ENCODE data around the gene TTBK2.

TTBK2 gene

DNA sequence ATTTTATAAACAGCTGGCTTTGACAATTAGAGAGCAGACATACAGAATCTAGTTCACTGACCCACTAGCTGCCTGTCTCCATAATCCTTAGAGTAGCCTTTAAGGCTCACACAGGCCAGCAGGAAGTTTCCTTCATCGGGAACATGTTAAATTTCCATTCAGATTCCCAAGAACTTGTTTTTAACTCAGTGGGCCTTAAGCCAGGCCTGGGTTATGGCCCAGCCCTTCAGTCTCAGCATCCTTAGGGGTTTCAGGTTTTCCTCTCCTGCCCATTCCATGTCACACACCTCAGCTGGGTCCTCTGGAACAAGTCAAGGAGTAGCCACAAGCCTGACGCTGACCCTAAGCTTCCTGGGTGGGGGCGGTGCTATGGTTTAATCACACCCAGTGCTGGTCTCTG lies 198.7 kb downstream of the TTBK2 start:
- Histone ChIP-seq H3K27me3 (ENCODE audit: control insufficient read depth in 2 of 2, insufficient read depth in 2 of 2, low read length in 2 of 2) (no peaks in the 10 kb centered on the region), H3K36me3 (ENCODE audit: control insufficient read depth in 2 of 2, insufficient read depth in 2 of 2, low read length in 2 of 2) (peaks cover 29 to 71% of the 10 kb centered on the region in 2 donors), H3K9me3 (ENCODE audit: control insufficient read depth in 2 of 2, low read length in 2 of 2) (no peaks in the 10 kb centered on the region), H3K4me1 (ENCODE audit: control insufficient read depth in 2 of 2, insufficient read depth in 2 of 2, low read length in 2 of 2) (no peaks in the 10 kb centered on the region), H3K9ac (ENCODE audit: low read depth in 1 of 2, low read length in 2 of 2) (no peak overlapping the region), H3K27ac (ENCODE audit: low read depth in 2 of 2, low read length in 2 of 2) (no peak overlapping the region), H3K4me3 (ENCODE audit: low read length in 2 of 2) (no peak overlapping the region)

DNA sequence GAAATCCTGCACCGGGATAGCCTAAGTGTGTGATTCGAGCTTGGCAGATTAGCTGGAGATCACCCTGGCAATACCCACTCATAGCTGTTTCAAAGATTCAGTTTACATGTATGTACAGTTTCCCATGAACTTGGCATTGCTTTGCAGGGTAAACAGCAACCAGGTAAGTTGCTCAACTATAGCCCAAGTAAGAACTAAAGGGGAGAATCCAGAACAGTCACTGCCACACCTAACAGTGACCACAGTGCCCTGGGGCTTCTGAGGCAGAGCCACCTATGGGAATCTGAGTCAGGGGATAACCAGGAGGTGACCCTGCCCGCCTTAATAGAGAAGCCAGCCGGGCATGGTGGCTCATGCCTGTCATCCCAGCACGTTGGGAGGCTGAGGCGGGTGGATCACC lies 199.6 kb downstream of the TTBK2 start:
- Histone ChIP-seq H3K27ac (ENCODE audit: low read depth in 2 of 2, low read length in 2 of 2) (no peak overlapping the region), H3K4me3 (ENCODE audit: low read length in 2 of 2) (no peak overlapping the region), H3K9ac (ENCODE audit: low read depth in 1 of 2, low read length in 2 of 2) (no peak overlapping the region), H3K4me1 (ENCODE audit: control insufficient read depth in 2 of 2, insufficient read depth in 2 of 2, low read length in 2 of 2) (no peaks in the 10 kb centered on the region), H3K27me3 (ENCODE audit: control insufficient read depth in 2 of 2, insufficient read depth in 2 of 2, low read length in 2 of 2) (no peaks in the 10 kb centered on the region), H3K36me3 (ENCODE audit: control insufficient read depth in 2 of 2, insufficient read depth in 2 of 2, low read length in 2 of 2) (peaks cover 20 to 62% of the 10 kb centered on the region in 2 donors), H3K9me3 (ENCODE audit: control insufficient read depth in 2 of 2, low read length in 2 of 2) (no peaks in the 10 kb centered on the region)

DNA sequence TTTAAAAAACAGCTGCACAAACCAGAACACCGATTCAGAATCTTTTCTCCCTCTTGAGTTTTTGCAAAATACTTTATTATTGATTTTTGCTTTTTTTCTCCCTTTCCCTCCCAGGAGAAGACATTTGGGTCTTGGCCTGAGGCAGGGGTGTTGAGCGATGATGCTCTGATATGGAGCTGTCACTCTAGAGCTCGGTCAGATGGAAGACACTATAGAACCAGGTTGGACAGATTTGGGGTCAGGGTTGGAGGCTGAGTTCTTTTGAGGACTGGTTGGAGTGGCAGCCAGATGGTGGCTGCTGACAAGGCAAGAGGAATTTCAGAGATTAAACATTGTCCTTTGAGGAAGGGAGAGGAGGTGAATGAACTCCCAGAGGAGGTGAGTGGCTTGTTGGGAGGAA lies 200.5 kb downstream of the TTBK2 start:
- Histone ChIP-seq H3K9me3 (ENCODE audit: control insufficient read depth in 2 of 2, low read length in 2 of 2) (no peaks in the 10 kb centered on the region), H3K4me1 (ENCODE audit: control insufficient read depth in 2 of 2, insufficient read depth in 2 of 2, low read length in 2 of 2) (no peaks in the 10 kb centered on the region), H3K27me3 (ENCODE audit: control insufficient read depth in 2 of 2, insufficient read depth in 2 of 2, low read length in 2 of 2) (no peaks in the 10 kb centered on the region), H3K9ac (ENCODE audit: low read depth in 1 of 2, low read length in 2 of 2) (no peak overlapping the region), H3K36me3 (ENCODE audit: control insufficient read depth in 2 of 2, insufficient read depth in 2 of 2, low read length in 2 of 2) (peaks cover 13 to 55% of the 10 kb centered on the region in 2 donors), H3K4me3 (ENCODE audit: low read length in 2 of 2) (no peak overlapping the region), H3K27ac (ENCODE audit: low read depth in 2 of 2, low read length in 2 of 2) (no peak overlapping the region)

DNA sequence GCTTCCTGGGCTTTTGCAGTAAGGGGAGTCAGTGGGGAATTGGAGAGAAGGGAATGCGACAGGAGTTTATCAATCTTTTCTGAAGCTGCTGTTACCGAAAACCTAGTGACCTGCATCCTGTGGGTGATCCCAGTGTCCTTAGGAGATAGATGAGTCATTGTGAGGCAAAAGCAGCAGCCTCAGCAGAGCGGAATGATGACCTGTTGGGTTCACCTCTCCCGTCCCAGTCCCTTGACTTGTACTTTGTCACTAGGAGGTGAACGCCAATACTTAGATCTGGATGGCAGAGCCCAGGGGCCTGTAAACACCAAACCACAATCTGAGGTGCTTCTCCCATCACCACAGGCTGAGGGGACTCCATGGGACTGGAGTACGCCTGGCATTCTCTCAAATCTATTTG lies 201.5 kb downstream of the TTBK2 start:
- H3K4me1 ChIP-seq (ENCODE audit: control insufficient read depth in 2 of 2, insufficient read depth in 2 of 2, low read length in 2 of 2) = no peaks in the 10 kb centered on the region
- H3K27me3 ChIP-seq (ENCODE audit: control insufficient read depth in 2 of 2, insufficient read depth in 2 of 2, low read length in 2 of 2) = no peaks in the 10 kb centered on the region
- peaks cover 4 to 45% of the 10 kb centered on the region in 2 donors for H3K36me3 ChIP-seq (ENCODE audit: control insufficient read depth in 2 of 2, insufficient read depth in 2 of 2, low read length in 2 of 2)
- no peak overlapping the region for H3K9ac ChIP-seq (ENCODE audit: low read depth in 1 of 2, low read length in 2 of 2)
- H3K27ac ChIP-seq (ENCODE audit: low read depth in 2 of 2, low read length in 2 of 2) = no peak overlapping the region
- no peak overlapping the region for H3K4me3 ChIP-seq (ENCODE audit: low read length in 2 of 2)
- H3K9me3 ChIP-seq (ENCODE audit: control insufficient read depth in 2 of 2, low read length in 2 of 2) = no peaks in the 10 kb centered on the region

DNA sequence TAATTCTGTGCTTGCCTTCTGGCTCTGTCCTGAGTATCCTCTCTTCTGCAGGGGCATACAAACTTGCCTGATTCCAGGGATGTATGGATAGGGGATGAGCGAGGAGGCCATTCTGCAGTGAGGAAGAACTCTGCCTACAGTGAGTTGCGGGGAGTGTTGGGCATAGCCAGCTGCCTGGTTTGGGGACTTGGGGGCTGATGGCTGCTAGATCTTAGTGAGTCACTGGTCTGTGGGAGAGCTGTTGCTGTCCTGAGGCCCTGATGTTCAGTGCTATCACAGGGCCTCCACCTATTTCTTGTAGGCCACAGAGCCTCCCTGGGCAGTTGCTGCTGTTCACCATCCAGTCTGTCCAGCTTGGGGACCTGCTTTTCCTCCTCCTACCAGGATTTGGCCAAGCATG lies 204.0 kb downstream of the TTBK2 start:
- Histone ChIP-seq H3K9ac (ENCODE audit: low read depth in 1 of 2, low read length in 2 of 2) (no peak overlapping the region), H3K9me3 (ENCODE audit: control insufficient read depth in 2 of 2, low read length in 2 of 2) (no peaks in the 10 kb centered on the region), H3K27me3 (ENCODE audit: control insufficient read depth in 2 of 2, insufficient read depth in 2 of 2, low read length in 2 of 2) (no peaks in the 10 kb centered on the region), H3K4me1 (ENCODE audit: control insufficient read depth in 2 of 2, insufficient read depth in 2 of 2, low read length in 2 of 2) (no peaks in the 10 kb centered on the region), H3K4me3 (ENCODE audit: low read length in 2 of 2) (no peak overlapping the region), H3K27ac (ENCODE audit: low read depth in 2 of 2, low read length in 2 of 2) (no peak overlapping the region), H3K36me3 (ENCODE audit: control insufficient read depth in 2 of 2, insufficient read depth in 2 of 2, low read length in 2 of 2) (peaks cover 0 to 30% of the 10 kb centered on the region in 2 donors)

DNA sequence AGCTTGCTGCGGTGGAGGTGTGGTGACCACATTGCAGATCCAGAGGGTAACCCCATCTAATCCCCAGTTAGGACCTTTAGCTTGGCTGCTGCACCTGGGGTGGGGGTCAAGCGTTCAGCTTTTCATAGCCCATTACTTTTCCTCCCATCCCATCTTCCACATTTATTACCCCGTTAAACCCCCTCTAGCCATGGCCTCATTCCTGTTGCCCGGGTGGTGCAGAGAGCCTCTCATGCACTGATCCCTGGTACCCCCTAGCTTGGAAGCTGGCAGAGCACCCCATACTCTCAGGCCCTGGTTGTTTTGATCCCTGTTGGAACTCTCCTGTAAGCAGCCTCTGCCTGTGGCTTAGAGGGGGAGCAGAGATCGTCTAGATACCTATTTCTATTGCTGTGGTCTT lies 204.5 kb downstream of the TTBK2 start:
- Histone ChIP-seq H3K27me3 (ENCODE audit: control insufficient read depth in 2 of 2, insufficient read depth in 2 of 2, low read length in 2 of 2) (no peaks in the 10 kb centered on the region), H3K27ac (ENCODE audit: low read depth in 2 of 2, low read length in 2 of 2) (no peak overlapping the region), H3K4me3 (ENCODE audit: low read length in 2 of 2) (no peak overlapping the region), H3K9ac (ENCODE audit: low read depth in 1 of 2, low read length in 2 of 2) (no peak overlapping the region), H3K4me1 (ENCODE audit: control insufficient read depth in 2 of 2, insufficient read depth in 2 of 2, low read length in 2 of 2) (no peaks in the 10 kb centered on the region), H3K9me3 (ENCODE audit: control insufficient read depth in 2 of 2, low read length in 2 of 2) (no peaks in the 10 kb centered on the region), H3K36me3 (ENCODE audit: control insufficient read depth in 2 of 2, insufficient read depth in 2 of 2, low read length in 2 of 2) (peaks cover 0 to 30% of the 10 kb centered on the region in 2 donors)

DNA sequence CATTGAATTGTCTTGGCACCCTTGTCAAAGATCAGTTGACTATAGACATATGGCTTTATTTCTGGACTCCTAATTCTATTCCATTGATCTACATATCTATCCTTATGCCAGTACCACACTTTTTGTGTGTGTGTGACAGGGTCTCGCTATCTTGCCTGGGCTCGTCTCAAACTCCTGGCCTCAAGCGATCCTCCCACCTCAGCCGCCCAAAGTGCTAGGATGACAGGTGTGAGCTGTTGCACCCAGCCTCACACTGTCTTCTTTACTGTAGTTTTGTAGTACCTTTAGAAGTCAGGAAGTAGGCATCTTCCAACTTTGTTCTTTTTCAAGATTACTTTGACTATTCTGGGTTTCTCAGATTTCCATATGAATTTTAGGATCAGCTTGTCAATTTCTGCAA lies 208.0 kb downstream of the TTBK2 start:
- Histone ChIP-seq H3K27ac (ENCODE audit: low read depth in 2 of 2, low read length in 2 of 2) (no peak overlapping the region), H3K4me1 (ENCODE audit: control insufficient read depth in 2 of 2, insufficient read depth in 2 of 2, low read length in 2 of 2) (no peaks in the 10 kb centered on the region), H3K9me3 (ENCODE audit: control insufficient read depth in 2 of 2, low read length in 2 of 2) (no peaks in the 10 kb centered on the region), H3K36me3 (ENCODE audit: control insufficient read depth in 2 of 2, insufficient read depth in 2 of 2, low read length in 2 of 2) (no peaks in the 10 kb centered on the region), H3K27me3 (ENCODE audit: control insufficient read depth in 2 of 2, insufficient read depth in 2 of 2, low read length in 2 of 2) (no peaks in the 10 kb centered on the region), H3K9ac (ENCODE audit: low read depth in 1 of 2, low read length in 2 of 2) (no peak overlapping the region), H3K4me3 (ENCODE audit: low read length in 2 of 2) (no peak overlapping the region)

DNA sequence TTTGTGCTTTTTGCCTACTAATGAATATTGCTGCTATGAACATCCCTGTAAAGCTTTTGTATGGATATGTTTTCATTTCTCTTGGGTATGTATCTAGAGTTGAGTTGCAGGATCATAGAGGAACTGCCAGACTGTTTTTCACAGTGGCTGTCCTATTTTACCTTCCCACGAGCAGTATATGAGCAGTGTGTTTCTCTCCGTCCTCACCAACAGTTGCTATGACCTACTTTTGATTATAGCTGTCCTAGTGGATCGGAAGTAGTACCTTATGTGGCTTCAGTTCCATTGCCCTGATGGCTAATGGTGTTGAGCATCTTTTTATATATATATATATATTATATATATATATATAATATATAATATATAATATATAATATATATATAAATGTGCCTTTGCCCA lies 208.8 kb downstream of the TTBK2 start:
- H3K9ac ChIP-seq (ENCODE audit: low read depth in 1 of 2, low read length in 2 of 2) = no peak overlapping the region
- H3K36me3 ChIP-seq (ENCODE audit: control insufficient read depth in 2 of 2, insufficient read depth in 2 of 2, low read length in 2 of 2) = no peaks in the 10 kb centered on the region
- H3K4me1 ChIP-seq (ENCODE audit: control insufficient read depth in 2 of 2, insufficient read depth in 2 of 2, low read length in 2 of 2) = no peaks in the 10 kb centered on the region
- H3K4me3 ChIP-seq (ENCODE audit: low read length in 2 of 2) = no peak overlapping the region
- no peaks in the 10 kb centered on the region for H3K9me3 ChIP-seq (ENCODE audit: control insufficient read depth in 2 of 2, low read length in 2 of 2)
- no peaks in the 10 kb centered on the region for H3K27me3 ChIP-seq (ENCODE audit: control insufficient read depth in 2 of 2, insufficient read depth in 2 of 2, low read length in 2 of 2)
- no peak overlapping the region for H3K27ac ChIP-seq (ENCODE audit: low read depth in 2 of 2, low read length in 2 of 2)

DNA sequence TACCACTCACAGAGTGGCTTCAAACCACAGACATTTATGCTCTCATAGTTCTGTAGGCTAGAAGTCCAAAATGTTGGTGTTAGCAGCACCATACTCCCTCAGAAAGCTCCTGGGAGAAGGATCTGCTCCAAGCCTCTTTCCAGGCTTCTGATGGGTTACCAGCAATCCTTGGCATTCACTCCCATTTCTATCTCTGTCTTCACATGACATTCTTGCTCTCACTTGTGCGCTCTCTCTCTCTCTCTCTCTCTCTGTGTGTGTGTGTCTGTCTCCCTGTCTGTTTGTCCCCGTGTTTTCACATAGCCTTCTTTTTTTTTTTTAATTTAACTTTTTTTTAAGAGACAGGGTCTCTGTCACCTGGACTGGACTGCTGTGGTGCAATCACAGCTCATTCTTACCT lies 209.9 kb downstream of the TTBK2 start:
- Histone ChIP-seq H3K9ac (ENCODE audit: low read depth in 1 of 2, low read length in 2 of 2) (no peak overlapping the region), H3K36me3 (ENCODE audit: control insufficient read depth in 2 of 2, insufficient read depth in 2 of 2, low read length in 2 of 2) (no peaks in the 10 kb centered on the region), H3K27ac (ENCODE audit: low read depth in 2 of 2, low read length in 2 of 2) (no peak overlapping the region), H3K9me3 (ENCODE audit: control insufficient read depth in 2 of 2, low read length in 2 of 2) (no peaks in the 10 kb centered on the region), H3K4me3 (ENCODE audit: low read length in 2 of 2) (no peak overlapping the region), H3K27me3 (ENCODE audit: control insufficient read depth in 2 of 2, insufficient read depth in 2 of 2, low read length in 2 of 2) (no peaks in the 10 kb centered on the region), H3K4me1 (ENCODE audit: control insufficient read depth in 2 of 2, insufficient read depth in 2 of 2, low read length in 2 of 2) (no peaks in the 10 kb centered on the region)

DNA sequence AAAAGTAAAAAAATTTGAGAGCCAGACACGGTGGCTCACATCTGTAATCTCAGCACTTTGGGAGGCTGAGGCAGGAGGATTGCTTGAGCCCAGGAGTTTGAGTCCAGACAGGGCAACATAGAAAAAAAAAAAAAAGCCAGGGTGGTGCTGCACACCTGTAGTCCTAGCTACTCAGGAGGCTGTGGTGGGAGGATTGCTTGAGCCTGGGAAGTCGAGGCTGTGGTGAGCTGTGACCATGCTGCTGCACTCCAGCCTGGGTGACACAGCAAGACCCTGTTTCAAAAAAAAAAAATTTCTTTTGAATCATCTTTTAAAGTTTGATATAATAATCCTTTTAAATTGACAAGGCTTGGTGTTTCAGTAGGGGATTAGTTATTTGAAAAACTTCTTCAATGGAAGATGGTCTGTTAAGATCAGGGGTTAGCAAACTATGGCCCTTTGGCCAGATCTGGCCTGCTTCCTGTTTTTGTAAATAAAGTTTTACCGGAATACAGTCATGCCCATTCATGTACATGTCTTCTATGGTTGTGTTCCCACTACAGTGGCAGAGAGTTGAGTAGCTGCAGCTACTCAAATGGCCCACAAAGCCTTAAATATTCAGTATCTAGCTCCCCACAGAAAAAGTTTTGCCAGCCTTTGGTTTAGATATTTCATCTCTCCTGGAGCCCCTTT lies 212.6 kb downstream of the TTBK2 start:
- H3K9ac ChIP-seq (ENCODE audit: low read depth in 1 of 2, low read length in 2 of 2) = no peak overlapping the region
- H3K27me3 ChIP-seq (ENCODE audit: control insufficient read depth in 2 of 2, insufficient read depth in 2 of 2, low read length in 2 of 2) = no peaks in the 10 kb centered on the region
- no peaks in the 10 kb centered on the region for H3K36me3 ChIP-seq (ENCODE audit: control insufficient read depth in 2 of 2, insufficient read depth in 2 of 2, low read length in 2 of 2)
- no peaks in the 10 kb centered on the region for H3K9me3 ChIP-seq (ENCODE audit: control insufficient read depth in 2 of 2, low read length in 2 of 2)
- H3K27ac ChIP-seq (ENCODE audit: low read depth in 2 of 2, low read length in 2 of 2) = no peak overlapping the region
- no peak overlapping the region for H3K4me3 ChIP-seq (ENCODE audit: low read length in 2 of 2)
- no peaks in the 10 kb centered on the region for H3K4me1 ChIP-seq (ENCODE audit: control insufficient read depth in 2 of 2, insufficient read depth in 2 of 2, low read length in 2 of 2)

DNA sequence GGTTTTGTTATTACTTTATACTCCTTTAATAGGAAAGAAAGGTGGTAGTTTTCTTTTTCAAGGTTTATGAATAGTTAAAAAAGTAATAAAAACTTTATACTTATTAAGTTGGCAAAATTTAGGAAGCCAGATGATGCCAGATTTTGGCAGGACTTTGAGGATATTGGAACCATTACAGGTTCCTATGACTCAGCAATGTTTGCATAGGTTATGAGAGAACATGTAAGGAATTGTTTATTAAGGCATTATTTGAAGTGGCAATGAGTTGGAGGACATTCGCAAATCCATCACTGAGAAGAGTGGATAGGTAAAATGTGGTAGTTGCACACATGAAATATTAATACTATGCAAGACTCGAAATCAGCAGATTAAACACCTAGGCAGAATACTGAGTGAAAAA lies 213.5 kb downstream of the TTBK2 start:
- Histone ChIP-seq H3K9ac (ENCODE audit: low read depth in 1 of 2, low read length in 2 of 2) (no peak overlapping the region), H3K4me1 (ENCODE audit: control insufficient read depth in 2 of 2, insufficient read depth in 2 of 2, low read length in 2 of 2) (no peaks in the 10 kb centered on the region), H3K36me3 (ENCODE audit: control insufficient read depth in 2 of 2, insufficient read depth in 2 of 2, low read length in 2 of 2) (no peaks in the 10 kb centered on the region), H3K4me3 (ENCODE audit: low read length in 2 of 2) (no peak overlapping the region), H3K27me3 (ENCODE audit: control insufficient read depth in 2 of 2, insufficient read depth in 2 of 2, low read length in 2 of 2) (no peaks in the 10 kb centered on the region), H3K27ac (ENCODE audit: low read depth in 2 of 2, low read length in 2 of 2) (no peak overlapping the region), H3K9me3 (ENCODE audit: control insufficient read depth in 2 of 2, low read length in 2 of 2) (no peaks in the 10 kb centered on the region)
